Measurements from ENCODE around the gene METTL5.
"Not testable (repeated sequence)": the region's sequence is repeated elsewhere in the genome, so short reads cannot be mapped to it uniquely, and the experiment has no call there.

The METTL5 gene

GRCh38 chr2:169824373-169825333 is at the start of gene METTL5:
TSS of gene METTL5 (minus strand) at chr2:169824905. CDS start at chr2:169824597, 308 bp downstream.
- Mint-ChIP-seq H3K4me3 (peak within 1 kb of the TSS; percentile 95), H3K27me3 (no peaks in the 10 kb centered on the region), H3K4me1 (ENCODE audit: low read depth) (peaks cover 50% of the 10 kb centered on the region), H3K27ac (peak within 1 kb of the TSS; percentile 92), H3K36me3 (peaks cover 3% of the 10 kb centered on the region), H3K9me3 (ENCODE audit: low read depth) (no peaks in the 10 kb centered on the region)

GRCh38 chr2:169871994-169872393 is 47.3 kb upstream of the METTL5 start:
- peaks cover 21% of the 10 kb centered on the region for H3K4me1 Mint-ChIP-seq (ENCODE audit: low read depth)
- no peak overlapping the region for H3K4me3 Mint-ChIP-seq
- H3K9me3 Mint-ChIP-seq (ENCODE audit: low read depth) = no peaks in the 10 kb centered on the region
- peaks cover 2% of the 10 kb centered on the region for H3K36me3 Mint-ChIP-seq
- H3K27ac Mint-ChIP-seq = no peak overlapping the region
- H3K27me3 Mint-ChIP-seq = no peaks in the 10 kb centered on the region

- H3K4me1 Mint-ChIP-seq (ENCODE audit: low read depth) = peaks cover 25% of the 10 kb centered on the region
- not testable (repeated sequence) for H3K36me3 Mint-ChIP-seq; H3K27me3 Mint-ChIP-seq; H3K27ac Mint-ChIP-seq; H3K9me3 Mint-ChIP-seq (ENCODE audit: low read depth); H3K4me3 Mint-ChIP-seq
Observed at GRCh38 chr2:169871369-169871768, 46.7 kb upstream of the METTL5 start.

- Mint-ChIP-seq H3K27me3 (no peaks in the 10 kb centered on the region), H3K9me3 (ENCODE audit: low read depth) (no peaks in the 10 kb centered on the region), H3K4me3 (no peak overlapping the region), H3K4me1 (ENCODE audit: low read depth) (peaks cover 26% of the 10 kb centered on the region), H3K27ac (no peak overlapping the region), H3K36me3 (peaks cover 4% of the 10 kb centered on the region)
Observed at GRCh38 chr2:169868951-169869350, 44.2 kb upstream of the METTL5 start.

- peaks cover 4% of the 10 kb centered on the region for H3K36me3 Mint-ChIP-seq
- no peaks in the 10 kb centered on the region for H3K9me3 Mint-ChIP-seq (ENCODE audit: low read depth)
- H3K27ac Mint-ChIP-seq = no peak overlapping the region
- H3K4me1 Mint-ChIP-seq (ENCODE audit: low read depth) = peaks cover 37% of the 10 kb centered on the region
- no peaks in the 10 kb centered on the region for H3K27me3 Mint-ChIP-seq
- H3K4me3 Mint-ChIP-seq = no peak overlapping the region
Observed at GRCh38 chr2:169867579-169867978, 42.9 kb upstream of the METTL5 start.

- H3K4me3 Mint-ChIP-seq; H3K9me3 Mint-ChIP-seq (ENCODE audit: low read depth); H3K36me3 Mint-ChIP-seq; H3K27ac Mint-ChIP-seq; H3K27me3 Mint-ChIP-seq: not testable (repeated sequence)
- peaks cover 47% of the 10 kb centered on the region for H3K4me1 Mint-ChIP-seq (ENCODE audit: low read depth)
Observed at GRCh38 chr2:169866230-169866629, 41.5 kb upstream of the METTL5 start.

- no peak overlapping the region for H3K27ac Mint-ChIP-seq
- no peak overlapping the region for H3K4me3 Mint-ChIP-seq
- no peaks in the 10 kb centered on the region for H3K9me3 Mint-ChIP-seq (ENCODE audit: low read depth)
- peaks cover 9% of the 10 kb centered on the region for H3K36me3 Mint-ChIP-seq
- H3K27me3 Mint-ChIP-seq = no peaks in the 10 kb centered on the region
- H3K4me1 Mint-ChIP-seq (ENCODE audit: low read depth) = peaks cover 47% of the 10 kb centered on the region
Observed at GRCh38 chr2:169865492-169865891, 40.8 kb upstream of the METTL5 start.

- H3K4me1 Mint-ChIP-seq (ENCODE audit: low read depth) = peaks cover 45% of the 10 kb centered on the region
Observed at GRCh38 chr2:169862816-169863215, 38.1 kb upstream of the METTL5 start.

GRCh38 chr2:169860149-169860548 is 35.4 kb upstream of the METTL5 start:
- H3K27me3 Mint-ChIP-seq = no peaks in the 10 kb centered on the region
- H3K4me1 Mint-ChIP-seq (ENCODE audit: low read depth) = peaks cover 35% of the 10 kb centered on the region
- H3K36me3 Mint-ChIP-seq = peaks cover 13% of the 10 kb centered on the region
- no peak overlapping the region for H3K27ac Mint-ChIP-seq
- H3K4me3 Mint-ChIP-seq = no peak overlapping the region
- H3K9me3 Mint-ChIP-seq (ENCODE audit: low read depth) = no peaks in the 10 kb centered on the region

More at GRCh38 chr2:169862816-169863215, 38.1 kb upstream of the METTL5 start:
- Mint-ChIP-seq H3K36me3 (peaks cover 17% of the 10 kb centered on the region), H3K27me3 (no peaks in the 10 kb centered on the region), H3K9me3 (ENCODE audit: low read depth) (no peaks in the 10 kb centered on the region), H3K4me3 (no peak overlapping the region), H3K27ac (no peak overlapping the region)

- H3K4me1 Mint-ChIP-seq (ENCODE audit: low read depth) = peaks cover 34% of the 10 kb centered on the region
Observed at GRCh38 chr2:169859423-169859822, 34.7 kb upstream of the METTL5 start.

GRCh38 chr2:169855281-169856258 is 30.9 kb upstream of the METTL5 start:
- not testable (repeated sequence) for H3K27ac Mint-ChIP-seq; H3K9me3 Mint-ChIP-seq (ENCODE audit: low read depth); H3K27me3 Mint-ChIP-seq; H3K4me3 Mint-ChIP-seq
- peaks cover 17% of the 10 kb centered on the region for H3K36me3 Mint-ChIP-seq
- H3K4me1 Mint-ChIP-seq (ENCODE audit: low read depth) = peaks cover 26% of the 10 kb centered on the region

More at GRCh38 chr2:169859423-169859822, 34.7 kb upstream of the METTL5 start:
- H3K27ac Mint-ChIP-seq = no peak overlapping the region
- peaks cover 13% of the 10 kb centered on the region for H3K36me3 Mint-ChIP-seq
- H3K27me3 Mint-ChIP-seq = no peaks in the 10 kb centered on the region
- no peaks in the 10 kb centered on the region for H3K9me3 Mint-ChIP-seq (ENCODE audit: low read depth)
- no peak overlapping the region for H3K4me3 Mint-ChIP-seq

- Mint-ChIP-seq H3K36me3 (peaks cover 9% of the 10 kb centered on the region), H3K27ac (no peak overlapping the region), H3K9me3 (ENCODE audit: low read depth) (no peaks in the 10 kb centered on the region), H3K4me3 (no peak overlapping the region), H3K27me3 (no peaks in the 10 kb centered on the region), H3K4me1 (ENCODE audit: low read depth) (peaks cover 28% of the 10 kb centered on the region)
Observed at GRCh38 chr2:169853041-169853668, 28.4 kb upstream of the METTL5 start.

GRCh38 chr2:169849710-169850109 is 25.0 kb upstream of the METTL5 start:
- Mint-ChIP-seq H3K4me1 (ENCODE audit: low read depth) (peaks cover 45% of the 10 kb centered on the region), H3K27ac (no peak overlapping the region), H3K9me3 (ENCODE audit: low read depth) (no peaks in the 10 kb centered on the region), H3K36me3 (peaks cover 12% of the 10 kb centered on the region), H3K4me3 (no peak overlapping the region), H3K27me3 (no peaks in the 10 kb centered on the region)

GRCh38 chr2:169848959-169849693 is 24.4 kb upstream of the METTL5 start:
- H3K9me3 Mint-ChIP-seq (ENCODE audit: low read depth); H3K27ac Mint-ChIP-seq; H3K4me3 Mint-ChIP-seq; H3K27me3 Mint-ChIP-seq: not testable (repeated sequence)
- H3K36me3 Mint-ChIP-seq = peaks cover 12% of the 10 kb centered on the region
- peaks cover 48% of the 10 kb centered on the region for H3K4me1 Mint-ChIP-seq (ENCODE audit: low read depth)
